KMS-11 (cell line): ENCODE results near the gene UQCRHL.
"Not testable (repeated sequence)": the region's sequence is repeated elsewhere in the genome, so short reads cannot be mapped to it uniquely, and the experiment has no call there.

ENCODE experiments used
- H2AFZ ChIP-seq: fragments of 200-600 bp; sonication (generic); 2 replicates; pipeline ENCODE4 v1.6.1; 2016; ENCODE audit warnings: antibody characterized with exemption, mixed run types, low read depth
- H3K27ac ChIP-seq: fragments of 200-600 bp; sonication (generic); 2 replicates; pipeline ENCODE4 v1.6.1; 2016; ENCODE audit warnings: mild to moderate bottlenecking, mixed run types
- H3K27me3 ChIP-seq: fragments of 200-600 bp; sonication (generic); 2 replicates; pipeline ENCODE4 v1.6.1; 2017; ENCODE audit warnings: mild to moderate bottlenecking, low read depth, mixed run types, moderate library complexity; ENCODE audit not compliant: insufficient read depth
- H3K36me3 ChIP-seq: fragments of 200-600 bp; sonication (generic); 2 replicates; pipeline ENCODE4 v1.6.1; 2017; ENCODE audit warnings: mild to moderate bottlenecking, mixed run types; ENCODE audit not compliant: insufficient read depth
- H3K4me1 ChIP-seq: fragments of 200-600 bp; sonication (generic); 2 replicates; pipeline ENCODE4 v1.6.1; 2016; ENCODE audit warnings: mild to moderate bottlenecking, low read depth, mixed run types; ENCODE audit not compliant: poor library complexity, severe bottlenecking
- H3K4me2 ChIP-seq: fragments of 200-600 bp; sonication (generic); 2 replicates; pipeline ENCODE4 v1.7.0; 2016; ENCODE audit warnings: mild to moderate bottlenecking, mixed run types
- H3K4me3 ChIP-seq: fragments of 200-600 bp; sonication (generic); IDR thresholded peaks from 2 replicates; pipeline ENCODE4 v1.6.1; 2017; ENCODE audit warnings: low read depth, low read length, mixed read lengths; ENCODE audit not compliant: insufficient read depth
- H3K79me2 ChIP-seq: fragments of 200-600 bp; sonication (generic); 2 replicates; pipeline ENCODE4 v1.6.1; 2016; ENCODE audit warnings: low read depth, mixed run types; ENCODE audit not compliant: insufficient read depth
- H3K9ac ChIP-seq: fragments of 200-600 bp; sonication (generic); 2 replicates; pipeline ENCODE4 v1.6.1; 2016; ENCODE audit warnings: mild to moderate bottlenecking, mixed run types
- H4K20me1 ChIP-seq: fragments of 200-600 bp; sonication (generic); 2 replicates; pipeline ENCODE4 v1.6.1; 2016; ENCODE audit warnings: mild to moderate bottlenecking, mixed run types; ENCODE audit not compliant: insufficient read depth
- TF ChIP-seq, protein P1 (sequence below): fragments of 200-600 bp; sonication (generic); conservative IDR thresholded peaks from 2 replicates; pipeline ENCODE4 v1.6.1; 2017; ENCODE audit warnings: low read depth, mild to moderate bottlenecking, antibody characterized with exemption, low read length, moderate library complexity, mixed read lengths

UQCRHL gene

DNA sequence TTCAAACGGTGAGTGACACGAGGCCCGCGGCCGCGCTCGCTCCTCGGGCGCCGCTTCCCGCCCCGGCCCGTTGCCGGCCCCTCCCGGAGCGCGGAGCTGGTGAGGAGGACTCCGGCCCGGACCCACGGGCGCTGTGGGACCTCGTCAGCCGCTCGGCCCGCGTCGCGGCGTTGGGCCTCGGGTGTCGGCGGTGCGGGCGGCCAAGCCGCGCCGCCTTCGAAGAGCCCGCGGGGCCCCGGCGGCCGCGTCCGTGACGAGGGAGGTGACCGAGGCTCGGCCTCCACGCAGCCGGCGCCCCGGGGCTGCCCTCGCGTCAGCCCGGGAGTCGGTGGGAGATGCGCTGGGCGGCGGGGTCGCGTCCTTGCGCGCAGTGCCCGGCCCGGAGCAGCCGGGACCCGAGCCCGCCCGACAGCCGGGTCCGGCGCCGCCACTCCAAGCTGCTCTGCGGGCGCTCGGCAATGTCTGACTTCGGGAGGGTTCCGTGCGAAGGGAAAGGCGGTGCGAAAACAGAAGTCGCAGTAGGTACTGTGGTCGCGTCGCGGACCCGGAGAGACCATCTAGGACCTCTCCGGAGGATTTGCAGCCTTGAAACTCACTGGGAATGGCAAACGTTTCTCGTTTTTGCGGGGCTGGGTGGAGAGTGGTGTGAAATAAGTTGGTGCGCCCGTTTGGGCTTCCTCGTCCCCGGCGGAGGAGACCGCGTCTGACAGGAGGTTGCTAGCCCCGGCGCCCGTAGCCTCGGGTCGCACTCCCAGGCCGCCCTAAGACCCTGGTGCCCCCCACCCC, 40.9 kb upstream of the UQCRHL start:
- peaks cover 6% of the 10 kb centered on the region; the same call in 1 of the 2 replicates for H4K20me1 ChIP-seq
- H3K4me2 ChIP-seq: peak overlapping the region; percentile 91
- H3K27ac ChIP-seq: peak overlapping the region; percentile 88
- H3K79me2 ChIP-seq: peaks cover 60% of the 10 kb centered on the region
- peak overlapping the region; percentile 80 for H3K9ac ChIP-seq
- no peak overlapping the region for H3K4me3 ChIP-seq
- H3K36me3 ChIP-seq: no peaks in the 10 kb centered on the region
- H3K27me3 ChIP-seq: no peaks in the 10 kb centered on the region
- H3K4me1 ChIP-seq: peaks cover 57% of the 10 kb centered on the region
- TF ChIP-seq, protein P1, sequence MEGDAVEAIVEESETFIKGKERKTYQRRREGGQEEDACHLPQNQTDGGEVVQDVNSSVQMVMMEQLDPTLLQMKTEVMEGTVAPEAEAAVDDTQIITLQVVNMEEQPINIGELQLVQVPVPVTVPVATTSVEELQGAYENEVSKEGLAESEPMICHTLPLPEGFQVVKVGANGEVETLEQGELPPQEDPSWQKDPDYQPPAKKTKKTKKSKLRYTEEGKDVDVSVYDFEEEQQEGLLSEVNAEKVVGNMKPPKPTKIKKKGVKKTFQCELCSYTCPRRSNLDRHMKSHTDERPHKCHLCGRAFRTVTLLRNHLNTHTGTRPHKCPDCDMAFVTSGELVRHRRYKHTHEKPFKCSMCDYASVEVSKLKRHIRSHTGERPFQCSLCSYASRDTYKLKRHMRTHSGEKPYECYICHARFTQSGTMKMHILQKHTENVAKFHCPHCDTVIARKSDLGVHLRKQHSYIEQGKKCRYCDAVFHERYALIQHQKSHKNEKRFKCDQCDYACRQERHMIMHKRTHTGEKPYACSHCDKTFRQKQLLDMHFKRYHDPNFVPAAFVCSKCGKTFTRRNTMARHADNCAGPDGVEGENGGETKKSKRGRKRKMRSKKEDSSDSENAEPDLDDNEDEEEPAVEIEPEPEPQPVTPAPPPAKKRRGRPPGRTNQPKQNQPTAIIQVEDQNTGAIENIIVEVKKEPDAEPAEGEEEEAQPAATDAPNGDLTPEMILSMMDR: no peak
- H2AFZ ChIP-seq: no peak overlapping the region

- H2AFZ ChIP-seq: 0 out of 2 replicates have a peak overlapping the region, but pooled peaks have one; percentile 16
- peaks cover 52% of the 10 kb centered on the region for H3K4me1 ChIP-seq
- peak overlapping the region; percentile 88 for H3K27ac ChIP-seq
- peaks cover 2% of the 10 kb centered on the region; the same call in 1 of the 2 replicates for H4K20me1 ChIP-seq
- no peak overlapping the region for H3K4me3 ChIP-seq
- peaks cover 55% of the 10 kb centered on the region for H3K79me2 ChIP-seq
- H3K9ac ChIP-seq: peak overlapping the region; percentile 80
- no peaks in the 10 kb centered on the region for H3K27me3 ChIP-seq
- TF ChIP-seq, protein P1: no peak
- H3K4me2 ChIP-seq: no peak overlapping the region; the same call in 1 of the 2 replicates
- H3K36me3 ChIP-seq: no peaks in the 10 kb centered on the region
These were observed 40.4 kb upstream of the UQCRHL start for GRCh38 chr1:15847893-15848142.

DNA sequence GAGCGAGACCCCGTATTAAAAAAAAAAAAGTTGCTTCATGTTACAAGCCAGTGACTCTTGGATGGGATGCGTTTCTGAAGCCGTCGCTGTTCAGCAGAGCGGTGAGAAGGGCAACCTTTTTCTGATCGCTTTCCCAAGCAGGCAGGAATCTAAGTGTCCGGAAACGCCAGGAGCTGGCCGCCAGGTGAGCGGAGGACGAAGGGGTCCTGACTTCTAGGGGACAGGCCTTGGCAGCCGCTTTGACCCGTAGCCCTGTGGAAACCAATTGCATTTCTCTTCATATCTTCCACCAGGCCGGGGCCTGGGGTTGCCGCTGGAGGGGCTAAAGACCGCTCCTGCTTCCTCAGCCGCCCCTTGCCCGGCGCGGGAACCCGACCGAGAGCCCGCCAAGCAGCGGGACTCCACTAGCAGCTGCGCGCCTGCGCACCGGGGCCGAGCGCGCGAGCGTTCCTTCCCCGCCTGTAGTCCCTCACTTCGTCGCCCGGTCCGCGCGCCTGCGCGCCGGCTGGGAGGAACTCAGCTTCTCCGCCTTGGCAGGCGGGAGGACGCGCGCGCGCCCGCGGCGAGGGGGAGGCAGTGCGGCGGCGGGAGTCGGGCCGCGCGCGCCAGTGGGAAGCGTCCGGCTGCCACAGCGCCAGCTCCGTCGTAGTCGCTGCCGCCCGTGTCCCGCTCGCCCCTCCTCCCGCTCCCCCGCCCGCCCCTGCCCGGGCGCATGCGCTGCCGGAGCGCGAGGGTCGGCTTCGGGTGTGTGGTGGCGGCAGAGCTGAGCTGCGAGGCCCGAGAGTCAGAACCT, 39.8 kb upstream of the UQCRHL start, which contains the start of gene SPEN:
SPEN (plus strand) TSS at position 608 of the 793 bp plus-strand sequence. CDS start 361 bp downstream, outside the sequence.
- no peaks in the 10 kb centered on the region for H4K20me1 ChIP-seq
- peak within 1 kb of the TSS; percentile 80 for H3K9ac ChIP-seq
- no peaks in the 10 kb centered on the region for H3K27me3 ChIP-seq
- peak within 1 kb of the TSS; percentile 82 for H2AFZ ChIP-seq
- peak within 1 kb of the TSS; percentile 88 for H3K27ac ChIP-seq
- peaks cover 47% of the 10 kb centered on the region for H3K4me1 ChIP-seq
- peak within 1 kb of the TSS; percentile 42 for H3K4me3 ChIP-seq
- H3K36me3 ChIP-seq: no peaks in the 10 kb centered on the region
- peak within 1 kb of the TSS; percentile 94 for H3K4me2 ChIP-seq
- peaks cover 50% of the 10 kb centered on the region for H3K79me2 ChIP-seq
- TF ChIP-seq, protein P1: no peak

DNA sequence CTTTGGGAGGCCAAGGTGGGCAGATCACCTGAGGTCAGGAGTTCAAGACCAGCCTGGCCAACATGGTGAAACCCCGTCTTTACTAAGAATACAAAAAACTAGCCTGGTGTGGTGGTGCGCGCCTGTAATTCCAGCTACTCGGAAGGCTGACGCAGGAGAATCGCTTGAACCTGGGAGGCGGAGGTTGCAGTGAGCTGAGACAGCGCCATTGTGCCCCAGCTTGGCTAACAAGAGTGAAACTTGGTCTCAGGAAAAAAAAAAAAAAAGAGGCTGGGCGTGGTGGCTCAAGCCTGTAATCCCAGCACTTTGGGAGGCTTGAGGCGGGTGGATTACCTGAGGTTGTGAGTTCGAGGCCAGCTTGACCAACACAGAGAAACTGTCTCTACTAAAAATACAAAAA, 38.6 kb upstream of the UQCRHL start:
- not testable (repeated sequence) for H3K9ac ChIP-seq, H3K36me3 ChIP-seq, H3K4me3 ChIP-seq, H4K20me1 ChIP-seq, H3K27ac ChIP-seq, H3K27me3 ChIP-seq, H2AFZ ChIP-seq
- peak overlapping the region; percentile 94; the same call in 1 of the 2 replicates for H3K4me2 ChIP-seq
- peaks cover 34% of the 10 kb centered on the region for H3K4me1 ChIP-seq
- peaks cover 38% of the 10 kb centered on the region for H3K79me2 ChIP-seq
